Measurements from ENCODE around the gene STX18. TPM values are rescaled to one million over a fixed set of nuclear protein-coding genes. Genes with fewer than 3 reads are reported as not detected.

The STX18 gene
- total RNA-seq, 2 donors from 2014 or later = 31.4 to 31.8 TPM

DNA sequence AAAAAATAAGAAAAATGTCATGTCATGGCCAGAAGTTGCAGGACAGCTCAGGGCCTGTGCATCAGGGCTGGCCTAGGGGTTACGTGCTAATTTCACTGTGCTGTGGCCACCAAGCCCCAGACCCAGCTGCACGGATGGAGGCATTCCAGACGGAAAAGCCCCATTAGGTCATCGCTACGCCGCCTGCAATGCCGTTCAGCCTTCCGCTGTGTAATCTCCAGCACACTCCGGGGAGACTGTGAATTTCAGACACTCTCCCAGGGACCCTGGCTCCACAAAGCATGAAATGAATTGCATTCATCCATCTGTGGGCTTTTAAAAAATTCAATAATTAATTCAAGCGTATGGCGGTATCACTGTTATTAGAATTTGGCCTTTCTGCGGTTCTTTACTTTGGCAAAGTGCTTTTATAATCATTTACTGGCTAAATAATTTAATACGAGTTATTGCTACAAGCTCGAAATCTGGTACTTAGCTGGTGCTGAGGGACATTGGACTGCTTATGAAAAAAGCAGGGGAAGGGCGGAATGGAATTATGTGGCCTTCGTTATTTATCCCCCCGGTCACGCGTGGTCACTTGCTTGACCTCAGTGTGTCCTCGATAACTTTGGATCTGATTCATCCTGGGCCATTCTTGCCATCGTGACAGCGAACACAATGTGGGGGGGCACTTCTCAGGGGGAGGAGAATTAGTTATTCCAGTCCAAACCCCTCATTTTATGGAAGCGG lies 164.0 kb downstream of the STX18 start:
- Histone ChIP-seq H3K27me3 (no peaks in the 10 kb centered on the region), H3K9me3 (no peaks in the 10 kb centered on the region), H3K4me1 (no peaks in the 10 kb centered on the region), H3K36me3 (no peaks in the 10 kb centered on the region), H3K9ac (ENCODE audit: low read depth in 2 of 2, low read length in 2 of 2) (no peak overlapping the region), H3K27ac (no peak overlapping the region), H3K4me3 (no peak overlapping the region)
- no peak for TF ChIP-seq CTCF (IDR thresholded peaks at IDR 0.05)
- intact Hi-C loops (cut with DNase I) = no loop called here
- no peak for DNase-seq

DNA sequence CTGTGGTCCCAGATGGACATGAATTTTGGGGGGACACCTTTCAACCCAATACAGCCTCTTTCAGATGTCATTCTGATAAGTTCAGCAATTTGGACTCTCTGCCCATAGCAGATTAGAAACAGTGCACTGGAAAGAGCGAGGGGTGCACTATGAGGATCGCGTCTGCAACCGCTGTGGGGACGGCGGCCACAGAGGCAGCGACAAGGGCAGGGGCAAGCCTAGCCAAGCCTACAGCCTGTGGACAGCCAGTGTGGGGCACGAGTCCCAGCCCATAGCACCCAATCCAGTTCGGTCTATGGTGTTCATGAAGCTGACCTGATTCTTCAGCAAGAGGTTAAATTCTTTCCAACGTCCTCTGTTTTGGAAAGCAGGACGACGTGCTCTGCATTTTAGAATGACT lies 164.7 kb downstream of the STX18 start:
- Histone ChIP-seq H3K9ac (ENCODE audit: low read depth in 2 of 2, low read length in 2 of 2) (no peak overlapping the region), H3K27ac (no peak overlapping the region), H3K4me3 (no peak overlapping the region), H3K9me3 (no peaks in the 10 kb centered on the region), H3K4me1 (no peaks in the 10 kb centered on the region), H3K36me3 (no peaks in the 10 kb centered on the region), H3K27me3 (no peaks in the 10 kb centered on the region)
- no peak for DNase-seq
- intact Hi-C loops (cut with DNase I) = no loop called here
- TF ChIP-seq CTCF (IDR thresholded peaks at IDR 0.05) = no peak

DNA sequence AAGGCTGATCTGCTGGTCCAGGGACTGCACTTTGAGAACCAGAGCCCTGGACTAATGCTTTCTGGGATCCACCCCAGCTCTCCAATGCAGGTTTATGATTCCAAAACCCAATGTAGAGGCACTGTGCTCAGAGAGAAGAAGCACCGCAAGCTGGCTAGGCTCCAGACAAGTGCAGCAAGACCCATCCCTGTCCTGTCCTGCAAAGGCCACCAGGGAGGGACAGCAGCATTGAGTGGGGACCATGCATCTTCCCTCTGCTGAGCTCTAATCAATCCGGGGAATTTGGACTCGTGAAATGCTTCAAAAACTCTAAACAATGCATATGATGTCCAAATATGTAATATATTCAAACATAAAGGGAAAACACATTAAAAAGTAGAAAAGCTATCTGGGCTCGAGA lies 165.8 kb downstream of the STX18 start:
- no peak for TF ChIP-seq CTCF (IDR thresholded peaks at IDR 0.05)
- Histone ChIP-seq H3K4me1 (no peaks in the 10 kb centered on the region), H3K9ac (ENCODE audit: low read depth in 2 of 2, low read length in 2 of 2) (no peak overlapping the region), H3K27ac (no peak overlapping the region), H3K36me3 (no peaks in the 10 kb centered on the region), H3K27me3 (no peaks in the 10 kb centered on the region), H3K9me3 (no peaks in the 10 kb centered on the region), H3K4me3 (no peak overlapping the region)
- intact Hi-C loops (cut with DNase I) = no loop called here
- DNase-seq = no peak

DNA sequence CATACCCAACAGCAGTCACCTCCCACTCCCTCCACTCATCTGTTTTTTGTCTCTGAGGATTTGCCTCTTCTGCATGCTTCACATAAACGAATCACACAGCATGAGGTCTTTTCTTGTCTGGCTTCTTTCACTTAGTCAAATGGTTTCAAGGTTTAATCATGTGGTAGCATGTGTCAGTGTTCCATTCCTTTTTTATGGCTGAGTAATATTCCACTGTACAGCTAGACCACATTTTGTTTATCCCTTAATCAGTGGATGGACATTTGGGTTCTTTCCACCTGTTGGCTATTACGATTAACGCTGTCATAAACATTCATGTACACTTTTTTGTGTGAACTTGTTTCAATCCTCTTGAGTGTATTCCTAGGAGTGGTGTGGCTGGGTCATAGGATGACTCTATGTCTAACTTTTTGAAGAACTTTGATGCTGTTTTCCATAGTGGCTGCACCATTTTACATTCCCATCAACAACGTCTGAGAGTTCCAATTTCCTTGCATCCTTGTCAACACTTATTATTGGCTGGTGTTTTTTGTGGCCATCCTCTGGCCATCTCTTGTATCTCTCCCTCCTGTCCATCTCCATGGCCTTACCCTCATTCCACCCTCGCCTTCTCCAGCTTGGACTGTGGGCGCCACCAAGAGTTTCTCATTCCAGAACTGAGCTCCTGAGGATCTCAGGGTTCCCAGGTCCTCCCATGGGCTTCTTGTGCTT lies 167.3 kb downstream of the STX18 start:
- Histone ChIP-seq H3K27ac (no peak overlapping the region), H3K27me3 (no peaks in the 10 kb centered on the region), H3K9me3 (no peaks in the 10 kb centered on the region), H3K9ac (ENCODE audit: low read depth in 2 of 2, low read length in 2 of 2) (no peak overlapping the region), H3K4me1 (no peaks in the 10 kb centered on the region), H3K36me3 (no peaks in the 10 kb centered on the region), H3K4me3 (no peak overlapping the region)
- no peak for TF ChIP-seq CTCF (IDR thresholded peaks at IDR 0.05)
- intact Hi-C loops (cut with DNase I) = no loop called here
- no peak for DNase-seq

Other genes starting within 250 kb of the STX18 start
- gene NSG1, start 154.9 kb downstream of the STX18 start, total RNA-seq = 1 to 10 TPM; 2.4 to 5.9 TPM

Data from colonic mucosa (tissue), 4 donors.